K562 (cell line): ENCODE data around the gene SPDYE16. TPM values are rescaled to one million over a fixed set of nuclear protein-coding genes. Genes with fewer than 3 reads are reported as not detected.

ENCODE experiments used
- ATAC-seq: fragments of 200-7000 bp; cut with Tn5 transposase; 3 replicates; pipeline ENCODE4 v1.9.1; 2020; ENCODE audit warnings: moderate library complexity
- BruUV-seq: library from RNA; stranded (reverse); fragments of 400-500 nt; replicated peaks from 2 replicates; lab custom pipeline; 2021; lab: Mats Ljungman, UMichigan
- CTCF ChIA-PET: fragments of 300-600 bp; formaldehyde crosslinking; extraction: SDS; loops from one replicate; lab custom pipeline; 2021; ENCODE audit warnings: low intra/inter-chr PET ratio; lab: Yijun Ruan, JAX
- POLR2A ChIA-PET: fragments of 300-600, 350-650 bp; sonication (Branson Sonifier 250); formaldehyde crosslinking; extraction: SDS; loops from one replicate; lab custom pipeline; 2021; ENCODE audit warnings: antibody characterized with exemption, inconsistent platforms; lab: Yijun Ruan, JAX
- DNase-seq, 4 experiments: peaks; one replicate each; pipeline versions ENCODE4 v3.0.0 to v3.0.0-alpha.2; 2011 to 2018; ENCODE audit warnings: low spot score in 3 of 4, mixed read lengths in 3 of 4; ENCODE audit errors: extremely low read depth in 1 of 4
- FAIRE-seq: peaks from 2 replicates; lab custom pipeline; 2011; peaks lifted over from hg19 to GRCh38; lab: Jason Lieb, UNC
- H2AFZ ChIP-seq: 2 replicates; pipeline ENCODE4 v1.6.0; 2011; ENCODE audit warnings: low read depth, low read length, control low read depth, inconsistent platforms
- H3K27ac ChIP-seq: fragments of 200-600 bp; 3 replicates; pipeline ENCODE4 v1.8.0; 2011; ENCODE audit warnings: low read depth, mild to moderate bottlenecking, control low read depth, inconsistent platforms, low read length, moderate library complexity, mixed read lengths; ENCODE audit errors: extremely low read depth
- H3K27me3 ChIP-seq, 2 experiments: fragments of 300-600 bp in 1 of 2; 2 replicates in 1 of 2; 3 replicates in 1 of 2; pipeline versions ENCODE4 v1.6.0 to v1.8.0; 2011; ENCODE audit warnings: inconsistent platforms in 2 of 2, low read length in 2 of 2, mild to moderate bottlenecking in 1 of 2, mixed read lengths in 1 of 2, moderate library complexity in 1 of 2; ENCODE audit not compliant: control insufficient read depth in 2 of 2, insufficient read depth in 2 of 2
- H3K36me3 ChIP-seq: fragments of 300-600 bp; 3 replicates; pipeline ENCODE4 v1.8.0; 2011; ENCODE audit warnings: mild to moderate bottlenecking, low read length, inconsistent platforms; ENCODE audit not compliant: control insufficient read depth, insufficient read depth
- H3K4me1 ChIP-seq, 2 experiments: fragments of 200-600 bp in 1 of 2; replicated peaks in 1 of 2; 2 replicates in 1 of 2; 3 replicates in 1 of 2; pipeline versions ENCODE4 v1.5.1 to v1.8.0; 2011; ENCODE audit warnings: inconsistent platforms in 2 of 2, low read length in 2 of 2, mild to moderate bottlenecking in 1 of 2, mixed read lengths in 1 of 2, moderate library complexity in 1 of 2; ENCODE audit not compliant: control insufficient read depth in 2 of 2, insufficient read depth in 2 of 2
- H3K4me2 ChIP-seq: 2 replicates; pipeline ENCODE4 v1.6.1; 2011; ENCODE audit warnings: low read length, control low read depth, inconsistent platforms, mixed read lengths; ENCODE audit not compliant: insufficient read depth
- H3K4me3 ChIP-seq: fragments of 200-600 bp; sonication (generic), shearing (Covaris generic); 2 replicates; pipeline ENCODE4 v1.5.1; 2016; ENCODE audit warnings: control low read depth, inconsistent platforms
- H3K79me2 ChIP-seq: fragments of 200-600 bp; 3 replicates; pipeline ENCODE4 v1.8.0; 2011; ENCODE audit warnings: low read length, inconsistent platforms; ENCODE audit not compliant: control insufficient read depth, insufficient read depth
- H3K9ac ChIP-seq, 2 experiments: 2 replicates each; pipeline versions ENCODE4 v1.6.0 to v1.6.1; 2011; ENCODE audit warnings: low read depth in 2 of 2, low read length in 2 of 2, control low read depth in 1 of 2, inconsistent platforms in 1 of 2, mild to moderate bottlenecking in 1 of 2, mixed read lengths in 1 of 2; ENCODE audit not compliant: insufficient read depth in 1 of 2
- H3K9me1 ChIP-seq: one replicate; pipeline ENCODE4 v1.6.0; 2011; ENCODE audit warnings: inconsistent platforms, mild to moderate bottlenecking, low read length, moderate library complexity; ENCODE audit not compliant: control insufficient read depth, insufficient read depth
- H3K9me3 ChIP-seq: replicated peaks from 2 replicates; pipeline ENCODE4 v1.5.1; 2011; ENCODE audit warnings: low read depth, low read length, inconsistent platforms; ENCODE audit not compliant: control insufficient read depth, insufficient read depth
- H4K20me1 ChIP-seq: replicated peaks from 2 replicates; pipeline ENCODE4 v1.6.1; 2011; ENCODE audit warnings: low read length, inconsistent platforms, mixed read lengths; ENCODE audit not compliant: control insufficient read depth, insufficient read depth
- CTBP1 ChIP-seq: fragments of 450-650 bp; IDR thresholded peaks from 2 replicates; pipeline ENCODE4 v1.6.1; 2016; ENCODE audit warnings: borderline replicate concordance
- E2F6 ChIP-seq, 2 experiments: IDR thresholded peaks; 2 replicates each; pipeline ENCODE4 v1.6.1; 2011; ENCODE audit warnings: borderline replicate concordance in 1 of 2, control low read depth in 1 of 2, low read depth in 1 of 2, low read length in 1 of 2, mild to moderate bottlenecking in 1 of 2, mixed read lengths in 1 of 2, moderate library complexity in 1 of 2; ENCODE audit not compliant: insufficient read depth in 1 of 2, insufficient read length in 1 of 2, poor library complexity in 1 of 2, severe bottlenecking in 1 of 2; ENCODE audit errors: extremely low read depth in 1 of 2
- ESRRB ChIP-seq: fragments of 250-450 bp; sonication (Bioruptor Pico); IDR thresholded peaks from 2 replicates; pipeline ENCODE4 v1.5.0; 2020; ENCODE audit warnings: mild to moderate bottlenecking, moderate library complexity, borderline replicate concordance
- FOXJ2 ChIP-seq: fragments of 200-800 bp; sonication (Bioruptor generic); IDR thresholded peaks from 2 replicates; pipeline ENCODE4 v1.6.1; 2016; ENCODE audit warnings: missing genetic modification characterization, missing compliant biosample characterization
- MYBL2 ChIP-seq, 2 experiments: fragments of 450-650 bp in 1 of 2; sonication (generic) in 1 of 2; formaldehyde crosslinking in 1 of 2; IDR thresholded peaks; 2 replicates each; pipeline versions ENCODE4 v1.6.1 to v1.8.1; 2017 to 2022; ENCODE audit warnings: borderline replicate concordance in 1 of 2, inconsistent platforms in 1 of 2, low read depth in 1 of 2, mild to moderate bottlenecking in 1 of 2, missing genetic modification reagents in 1 of 2, moderate library complexity in 1 of 2
- NR2C1 ChIP-seq, 2 experiments: fragments of 450-650 bp; IDR thresholded peaks; 2 replicates each; pipeline ENCODE4 v1.6.1; 2017; ENCODE audit warnings: mild to moderate bottlenecking in 2 of 2, antibody characterized with exemption in 1 of 2, inconsistent platforms in 1 of 2, missing compliant biosample characterization in 1 of 2, missing genetic modification characterization in 1 of 2
- PHF8 ChIP-seq: fragments of 200-600 bp; sonication (generic); IDR thresholded peaks from 2 replicates; pipeline ENCODE4 v1.6.1; 2012; ENCODE audit warnings: mixed run types, mild to moderate bottlenecking, inconsistent platforms, low read length, moderate library complexity, borderline replicate concordance
- POLR3A ChIP-seq: IDR thresholded peaks from 2 replicates; pipeline ENCODE4 v1.6.1; 2011; ENCODE audit warnings: borderline replicate concordance, mild to moderate bottlenecking, moderate library complexity; ENCODE audit not compliant: insufficient read length, insufficient read depth; ENCODE audit errors: extremely low read depth
- PRPF4 ChIP-seq: fragments of 200-400 bp; formaldehyde crosslinking; IDR thresholded peaks from one replicate; pipeline ENCODE4 v1.6.1; 2017; ENCODE audit warnings: low read length, low read depth, mild to moderate bottlenecking; ENCODE audit not compliant: insufficient read depth, poor library complexity, severe bottlenecking
- RBM25 ChIP-seq: fragments of 200-400 bp; formaldehyde crosslinking; IDR thresholded peaks from 2 replicates; pipeline ENCODE4 v1.6.1; 2018; ENCODE audit warnings: low read length, low read depth, moderate library complexity; ENCODE audit not compliant: severe bottlenecking
- RFX5 ChIP-seq: IDR thresholded peaks from 2 replicates; pipeline ENCODE4 v1.6.1; 2011; ENCODE audit warnings: low read depth, mild to moderate bottlenecking, improper control_type of control experiment, low read length
- RFX7 ChIP-seq: fragments of 250-450 bp; sonication (Bioruptor Pico); IDR thresholded peaks from 2 replicates; pipeline ENCODE4 v1.5.1; 2021; ENCODE audit warnings: mild to moderate bottlenecking
- ZNF121 ChIP-seq: sonication (generic); formaldehyde crosslinking; conservative IDR thresholded peaks from 2 replicates; pipeline ENCODE4 v1.8.0; 2022; ENCODE audit warnings: missing genetic modification reagents
- ZNF212 ChIP-seq: fragments of 450-650 bp; formaldehyde crosslinking; IDR thresholded peaks from 2 replicates; pipeline ENCODE4 v1.4.0; 2020; ENCODE audit warnings: mild to moderate bottlenecking
- ZNF778 ChIP-seq: fragments of 450-650 bp; formaldehyde crosslinking; IDR thresholded peaks from 2 replicates; pipeline ENCODE4 v1.4.0; 2020; ENCODE audit warnings: mild to moderate bottlenecking, moderate library complexity
- WGBS: fragments of 100-300 bp; shearing (Covaris generic); methylation state at CpG from one replicate; pipeline ENCODE4 v1.1.6; 2016; ENCODE audit warnings: low coverage, mixed read lengths; ENCODE audit not compliant: insufficient coverage; ENCODE audit errors: missing lambda C conversion rate; 5-methylcytosine and 5-hydroxymethylcytosine counted together
- in situ Hi-C: fragments of 300-500 bp; cut with MboI; formaldehyde crosslinking; loops from 4 replicates; pipeline ENCODE4 v1.15.0; 2018; ENCODE audit warnings: inconsistent platforms, mixed read lengths
- intact Hi-C: fragments of 100-400 bp; cut with micrococcal nuclease; formaldehyde crosslinking; loops from 2 replicates; pipeline ENCODE4 v1.14.2; 2022
- polyA plus RNA-seq, 8 experiments: library from polyadenylated mRNA; depleted of rRNA in 4 of 8; stranded (reverse) in 5 of 8; unstranded in 3 of 8; fragments of >200 nt; fragmentation: Nextera tagmentation in 2 of 8; fragmentation: Illumina TruSeq in 1 of 8; extraction: Ambion mirVana in 2 of 8; extraction: Trizol in 1 of 8; gene quantifications; 2 replicates each; pipeline versions ENCODE4 v1.2.1 to v1.2.3, GENCODE V29; 2011 to 2014; ENCODE audit warnings: inconsistent platforms in 1 of 8, missing spikeins in 1 of 8
- total RNA-seq, 7 experiments: library from RNA; depleted of rRNA in 6 of 7; stranded (reverse); fragments of >200 nt in 6 of 7; fragmentation: Illumina TruSeq in 2 of 7; extraction: Trizol in 2 of 7; gene quantifications; 2 replicates each; pipeline versions ENCODE4 v1.2.1 to v1.2.3, GENCODE V29; 2011 to 2021; ENCODE audit warnings: low replicate concordance in 1 of 7

The SPDYE16 gene
- total and polyA plus RNA-seq, 9 of the 15 experiments (the other 6 are each of a cell fraction or from before 2014, with no cell fraction given): 0.04 to 0.13 (median 0.06) TPM; not detected in 4

- TF ChIP-seq E2F6 (IDR thresholded peaks at IDR 0.05; ENCODE audit: borderline replicate concordance in 1 of 2, extremely low read depth in 1 of 2, insufficient read depth in 1 of 2, insufficient read length in 1 of 2, low read depth in 1 of 2, low read length in 1 of 2, poor library complexity in 1 of 2, severe bottlenecking in 1 of 2) (peak in 1 of 2 experiments; percentile 51), FOXJ2 (no peak), MYBL2 (IDR thresholded peaks at IDR 0.05; ENCODE audit: low read depth) (no peak), MYBL2 (CRISPR knock-in tag; IDR thresholded peaks at IDR 0.05; ENCODE audit: borderline replicate concordance) (no peak)
Observed at GRCh38 chr7:76514926-76515771, 27.9 kb downstream of the SPDYE16 start (continued).

- ChIA-PET CTCF (no interaction called here), POLR2A (no interaction called here)
- H3K27ac ChIP-seq: no peak overlapping the region
- WGBS: 71% methylated on average over 28 of the region's 29 CpGs
- H3K4me1 ChIP-seq: peaks cover 0 to 39% of the 10 kb centered on the region in 2 experiments; a peak in 2 of 5 replicates
- H3K9me1 ChIP-seq: no peaks in the 10 kb centered on the region
- in situ Hi-C loops: no loop called here
- DNase-seq (no peak), ATAC-seq (no peak), FAIRE-seq (no peak)
- intact Hi-C loops: no loop called here
- H3K27me3 ChIP-seq: peaks cover 0 to 5% of the 10 kb centered on the region in 2 experiments; a peak in 2 of 5 replicates
- H3K9me3 ChIP-seq: no peaks in the 10 kb centered on the region
- H3K36me3 ChIP-seq: no peaks in the 10 kb centered on the region
- no peak overlapping the region for H3K4me2 ChIP-seq
- no peak overlapping the region for H2AFZ ChIP-seq
- 0 out of 2 replicates have a peak, but pooled peaks cover 3% of the 10 kb centered on the region for H4K20me1 ChIP-seq
- no peak overlapping the region for H3K4me3 ChIP-seq
- H3K79me2 ChIP-seq: no peaks in the 10 kb centered on the region
- H3K9ac ChIP-seq: peak overlapping the region in 1 of 2 experiments; percentile 35; a peak in 1 of 4 replicates
- BruUV-seq: no TSS peak
- TF ChIP-seq ZNF121 (CRISPR knock-in tag) (no peak), NR2C1 (IDR thresholded peaks at IDR 0.05) (no peak), NR2C1 (tag; IDR thresholded peaks at IDR 0.05) (no peak), PRPF4 (no peak), ESRRB (no peak), ZNF212 (CRISPR knock-in tag) (no peak), RBM25 (no peak), RFX5 (no peak), CTBP1 (no peak), PHF8 (no peak), RFX7 (CRISPR knock-in tag) (no peak), POLR3A (no peak), ZNF778 (CRISPR knock-in tag) (no peak)
Observed at GRCh38 chr7:76513817-76514799, 29.0 kb downstream of the SPDYE16 start.
